Neural progenitor cell (in vitro differentiated cells): Measurements from ENCODE around the gene GRID1.

ENCODE experiments used
- CTCF ChIP-seq: fragments of 200-600 bp; sonication (generic); IDR thresholded peaks from 2 replicates; pipeline ENCODE4 v1.5.1; 2017; ENCODE audit warnings: antibody characterized with exemption, mild to moderate bottlenecking
- EZH2 ChIP-seq: fragments of 200-600 bp; sonication (generic); IDR thresholded peaks from 2 replicates; pipeline ENCODE4 v1.6.1; 2017; ENCODE audit warnings: antibody characterized with exemption, mild to moderate bottlenecking, moderate library complexity
- EZH2phosphoT487 ChIP-seq: fragments of 200-600 bp; sonication (generic); IDR thresholded peaks from 2 replicates; pipeline ENCODE4 v1.6.1; 2017; ENCODE audit warnings: antibody characterized with exemption

GRCh38 chr10:86402283-86402941 lies 35.8 kb upstream of the GRID1 start:
- TF ChIP-seq CTCF (no peak), EZH2 (no peak), EZH2phosphoT487 (no peak)
